Esophagus muscularis mucosa (tissue), 4 donors: Measurements from ENCODE around the gene CCL18. TPM values are rescaled to one million over a fixed set of nuclear protein-coding genes. Genes with fewer than 3 reads are reported as not detected.

Experiments used
- DNase-seq: peaks from one replicate; pipeline ENCODE4 v3.0.0-alpha.2; 2017; ENCODE audit errors: extremely low spot score
- H3K27ac ChIP-seq, 4 donors: fragments of 200-600 bp; sonication (generic); replicated peaks in 1 of 4; 1 replicate in 3 of 4; 2 replicates in 1 of 4; pipeline ENCODE4 v1.5.1; 2016 to 2019; ENCODE audit warnings: mild to moderate bottlenecking in 1 of 4
- H3K27me3 ChIP-seq, 4 donors: fragments of 200-600 bp; sonication (generic); one replicate each; pipeline versions ENCODE4 v1.5.1 to v1.6.0; 2016 to 2019
- H3K36me3 ChIP-seq, 4 donors: fragments of 200-600 bp; sonication (generic); one replicate each; pipeline ENCODE4 v1.5.1; 2016 to 2019
- H3K4me1 ChIP-seq, 4 donors: fragments of 200-600 bp; sonication (generic); one replicate each; pipeline ENCODE4 v1.5.1; 2016 to 2019
- H3K4me3 ChIP-seq, 4 donors: fragments of 200-600 bp; sonication (generic); 1 replicate in 2 of 4; 2 replicates in 2 of 4; pipeline ENCODE4 v1.5.1; 2016 to 2019; ENCODE audit warnings: mild to moderate bottlenecking in 4 of 4, moderate library complexity in 1 of 4
- H3K9me3 ChIP-seq, 4 donors: fragments of 200-600 bp; sonication (generic); 1 replicate in 3 of 4; 2 replicates in 1 of 4; pipeline ENCODE4 v1.5.1; 2016 to 2019
- CTCF ChIP-seq, 3 experiments: fragments of 200-600 bp in 2 of 3; fragments of 450-650 bp in 1 of 3; sonication (generic) in 2 of 3; IDR thresholded peaks; one replicate each; pipeline ENCODE4 v1.5.1; 2017 to 2019; ENCODE audit warnings: antibody characterized with exemption in 3 of 3, mild to moderate bottlenecking in 2 of 3, moderate library complexity in 1 of 3
- EP300 ChIP-seq: sonication (generic); formaldehyde crosslinking; IDR thresholded peaks from one replicate; pipeline ENCODE4 v1.6.1; 2017; ENCODE audit warnings: antibody characterized with exemption
- POLR2A ChIP-seq: fragments of 450-650 bp; IDR thresholded peaks from one replicate; pipeline ENCODE4 v1.6.1; 2017; ENCODE audit warnings: antibody characterized with exemption, moderate library complexity, mild to moderate bottlenecking, low read depth
- POLR2AphosphoS5 ChIP-seq, 2 donors: sonication (generic); formaldehyde crosslinking; IDR thresholded peaks; one replicate each; pipeline ENCODE4 v1.6.1; 2017; ENCODE audit warnings: antibody characterized with exemption in 2 of 2
- WGBS: methylation state at CpG from one replicate; pipeline ENCODE4 v1.1.5; 2018; 5-methylcytosine and 5-hydroxymethylcytosine counted together
- intact Hi-C: fragments of 100-400 bp; cut with DNase I; formaldehyde crosslinking; loops from one replicate; pipeline ENCODE4 v1.15.1; 2023
- total RNA-seq, 4 donors: library from RNA; depleted of rRNA; stranded (reverse); fragments of >200 nt; gene quantifications; one replicate each; pipeline versions ENCODE4 v1.1.0 to v1.2.1, GENCODE V29; 2016

Gene CCL18
- total RNA-seq, 4 donors from 2014 or later, result 12.6 to 16.7 (median 13.3) TPM; not detected in 1

- intact Hi-C loops, result loop anchor here (10.0 kb wide), 1 partner anchor 54 kb away; the partner anchor contains the start of gene CCL23
- H3K4me1 ChIP-seq, result no peaks in the 10 kb centered on the region
- TF ChIP-seq POLR2A, result no peak
- no peak for TF ChIP-seq POLR2AphosphoS5 (IDR thresholded peaks at IDR 0.05)
- TF ChIP-seq CTCF (IDR thresholded peaks at IDR 0.05), result no peak
- TF ChIP-seq EP300, result no peak
Observed at GRCh38 chr17:36069136-36069535, 5.1 kb downstream of the CCL18 start.

GRCh38 chr17:36070427-36070826 lies 6.4 kb downstream of the CCL18 start:
- peaks cover 0 to 15% (median 0%) of the 10 kb centered on the region in 4 donors for H3K27me3 ChIP-seq
- H3K36me3 ChIP-seq, result no peaks in the 10 kb centered on the region
- no peak overlapping the region for H3K27ac ChIP-seq
- TF ChIP-seq POLR2AphosphoS5 (IDR thresholded peaks at IDR 0.05) (no peak), CTCF (IDR thresholded peaks at IDR 0.05) (no peak), POLR2A (no peak), EP300 (no peak)
- intact Hi-C loops, result loop anchor here (10.0 kb wide), 1 partner anchor 96 kb away; no protein-coding TSS in a partner anchor
- H3K4me1 ChIP-seq, result no peaks in the 10 kb centered on the region
- WGBS, result 58% methylated on average over 2 of the region's 3 CpGs
- no peaks in the 10 kb centered on the region for H3K9me3 ChIP-seq
- no peak for DNase-seq
- H3K4me3 ChIP-seq, result no peak overlapping the region

More at GRCh38 chr17:36069136-36069535, 5.1 kb downstream of the CCL18 start:
- no peaks in the 10 kb centered on the region for H3K9me3 ChIP-seq
- peaks cover 0 to 15% (median 0%) of the 10 kb centered on the region in 4 donors for H3K27me3 ChIP-seq
- H3K4me3 ChIP-seq, result no peak overlapping the region
- no peak overlapping the region for H3K27ac ChIP-seq
- H3K36me3 ChIP-seq, result no peaks in the 10 kb centered on the region
- no peak for DNase-seq

- Histone ChIP-seq H3K27ac (no peak overlapping the region), H3K9me3 (no peaks in the 10 kb centered on the region), H3K4me3 (no peak overlapping the region), H3K4me1 (no peaks in the 10 kb centered on the region), H3K36me3 (no peaks in the 10 kb centered on the region), H3K27me3 (peaks cover 0 to 7% (median 0%) of the 10 kb centered on the region in 4 donors)
- intact Hi-C loops, result loop anchor here (10.0 kb wide), 1 partner anchor 97 kb away; no protein-coding TSS in a partner anchor
- 73% methylated on average over 2 of the region's 2 CpGs for WGBS
- no peak for DNase-seq
- no peak for TF ChIP-seq EP300
- TF ChIP-seq CTCF (IDR thresholded peaks at IDR 0.05), result no peak
- no peak for TF ChIP-seq POLR2A
- no peak for TF ChIP-seq POLR2AphosphoS5 (IDR thresholded peaks at IDR 0.05)
Observed at GRCh38 chr17:36071751-36072150, 7.7 kb downstream of the CCL18 start.

- intact Hi-C loops, result loop anchor here (10.0 kb wide), 1 partner anchor 98 kb away; no protein-coding TSS in a partner anchor
- Histone ChIP-seq H3K4me3 (no peak overlapping the region), H3K36me3 (no peaks in the 10 kb centered on the region), H3K27ac (no peak overlapping the region), H3K9me3 (peaks cover 0 to 7% (median 2%) of the 10 kb centered on the region in 4 donors), H3K27me3 (peaks cover 0 to 7% (median 0%) of the 10 kb centered on the region in 4 donors), H3K4me1 (no peaks in the 10 kb centered on the region)
- TF ChIP-seq POLR2A (no peak), CTCF (IDR thresholded peaks at IDR 0.05) (peak; percentile 40 to 54 (median 46))
- WGBS, result 32% methylated on average over 12 of the region's 12 CpGs
- no peak for DNase-seq
Observed at GRCh38 chr17:36072431-36073121, 8.5 kb downstream of the CCL18 start.
